GM18909 (cell line): ENCODE results near the gene TNS2.

Experiments
- ATAC-seq: cut with Tn5 transposase; IDR thresholded peaks from one replicate; pipeline ENCODE4 v1.9.1; 2021; ENCODE audit warnings: mild to moderate bottlenecking; ENCODE audit not compliant: unreplicated experiment, poor library complexity

The TNS2 gene

DNA sequence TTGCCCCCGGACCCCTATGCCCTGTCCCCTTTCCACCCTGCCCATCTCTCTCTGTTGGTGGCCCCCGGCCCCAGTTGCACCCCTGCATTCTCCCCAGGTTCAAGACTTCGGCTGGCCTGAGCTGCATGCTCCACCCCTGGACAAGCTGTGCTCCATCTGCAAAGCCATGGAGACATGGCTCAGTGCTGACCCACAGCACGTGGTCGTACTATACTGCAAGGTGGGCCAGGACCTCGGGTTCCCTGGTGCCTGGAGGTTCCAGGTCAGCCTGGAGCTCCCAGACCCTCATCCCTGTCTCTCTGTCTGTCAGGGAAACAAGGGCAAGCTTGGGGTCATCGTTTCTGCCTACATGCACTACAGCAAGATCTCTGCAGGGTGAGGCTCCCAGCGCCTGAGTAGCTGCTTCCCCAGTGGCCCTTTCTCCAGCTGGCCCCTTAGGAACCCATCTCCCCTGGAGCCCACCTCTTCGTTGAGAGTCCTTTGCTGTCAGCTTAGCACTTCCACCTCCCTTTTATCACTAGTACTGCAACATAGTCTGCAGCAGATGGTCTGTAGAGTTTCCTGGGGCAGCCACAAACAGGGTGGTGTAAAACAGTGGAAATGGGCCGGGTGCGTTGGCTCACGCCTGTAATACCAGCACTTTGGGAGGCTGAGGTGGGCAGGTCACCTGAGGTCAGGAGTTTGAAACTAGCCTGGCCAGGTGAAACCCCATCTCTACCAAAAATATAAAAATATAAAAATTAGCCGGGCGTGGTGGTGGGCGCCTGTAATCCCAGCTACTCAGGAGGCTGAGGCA lies 5.8 kb downstream of the TNS2 start:
- no peak for ATAC-seq

DNA sequence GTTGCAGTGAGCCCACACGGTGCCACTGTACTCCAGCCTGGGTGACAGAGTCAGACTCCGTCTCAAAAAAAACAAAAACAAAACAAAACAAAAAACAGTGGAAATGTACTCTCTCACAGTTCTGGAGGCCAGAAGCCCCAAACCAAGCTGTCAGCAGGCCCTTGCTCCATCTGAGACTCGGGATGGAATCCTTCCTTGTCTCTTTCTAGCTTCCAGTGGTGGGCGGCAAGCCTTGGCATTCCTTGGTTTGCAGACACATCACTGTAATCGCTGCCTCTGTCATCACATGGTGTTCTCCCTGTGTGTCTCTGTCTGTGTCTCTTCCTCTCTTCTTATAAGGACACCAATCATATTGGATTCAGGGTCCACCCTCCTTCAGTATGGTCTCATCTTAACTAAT lies 6.4 kb downstream of the TNS2 start:
- no peak for ATAC-seq

DNA sequence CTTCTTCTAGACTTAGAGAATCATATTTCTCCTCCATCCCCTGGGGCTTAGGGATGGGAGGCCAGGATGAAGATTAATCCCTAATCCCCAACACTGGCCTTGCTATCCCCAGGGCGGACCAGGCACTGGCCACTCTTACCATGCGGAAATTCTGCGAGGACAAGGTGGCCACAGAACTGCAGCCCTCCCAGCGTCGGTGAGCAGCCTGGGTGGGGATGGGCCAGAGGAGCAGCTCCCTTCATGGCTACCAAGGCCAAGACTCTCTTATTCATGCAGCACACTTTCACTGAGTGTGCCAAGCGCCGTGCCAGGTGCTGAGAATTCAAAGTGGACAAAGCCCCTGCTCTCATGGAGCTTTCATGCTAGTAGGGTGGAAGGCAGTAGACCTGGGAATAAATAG lies 7.0 kb downstream of the TNS2 start:
- ATAC-seq: no peak

DNA sequence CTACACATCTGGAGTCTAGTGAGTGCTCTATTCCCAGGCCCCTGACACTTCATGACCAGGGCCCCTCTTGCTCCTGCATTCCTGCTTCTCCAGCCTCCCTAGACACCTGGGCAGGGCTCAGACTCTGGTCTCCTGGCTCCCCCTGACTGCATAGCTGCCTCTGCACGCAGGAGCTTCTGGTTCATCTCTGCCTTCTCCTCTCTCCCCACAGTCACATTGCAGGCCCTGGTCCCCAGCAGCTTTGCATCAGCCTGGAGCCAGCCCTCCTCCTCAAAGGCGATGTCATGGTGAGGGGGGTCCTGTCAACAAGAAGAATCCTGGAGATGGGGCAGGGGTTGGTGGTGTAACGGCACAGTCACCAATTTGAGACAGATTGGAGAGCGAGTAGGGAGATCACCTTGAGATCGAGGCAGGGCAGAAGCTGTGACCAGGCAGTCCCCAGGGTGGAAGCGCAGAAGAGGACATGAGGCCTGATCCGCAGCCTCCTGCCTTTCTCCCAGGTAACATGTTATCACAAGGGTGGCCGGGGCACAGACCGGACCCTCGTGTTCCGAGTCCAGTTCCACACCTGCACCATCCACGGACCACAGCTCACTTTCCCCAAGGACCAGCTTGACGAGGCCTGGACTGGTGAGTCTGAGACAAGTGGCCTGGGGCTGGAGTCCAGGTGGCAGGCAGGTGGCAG lies 8.1 kb downstream of the TNS2 start:
- no peak for ATAC-seq

DNA sequence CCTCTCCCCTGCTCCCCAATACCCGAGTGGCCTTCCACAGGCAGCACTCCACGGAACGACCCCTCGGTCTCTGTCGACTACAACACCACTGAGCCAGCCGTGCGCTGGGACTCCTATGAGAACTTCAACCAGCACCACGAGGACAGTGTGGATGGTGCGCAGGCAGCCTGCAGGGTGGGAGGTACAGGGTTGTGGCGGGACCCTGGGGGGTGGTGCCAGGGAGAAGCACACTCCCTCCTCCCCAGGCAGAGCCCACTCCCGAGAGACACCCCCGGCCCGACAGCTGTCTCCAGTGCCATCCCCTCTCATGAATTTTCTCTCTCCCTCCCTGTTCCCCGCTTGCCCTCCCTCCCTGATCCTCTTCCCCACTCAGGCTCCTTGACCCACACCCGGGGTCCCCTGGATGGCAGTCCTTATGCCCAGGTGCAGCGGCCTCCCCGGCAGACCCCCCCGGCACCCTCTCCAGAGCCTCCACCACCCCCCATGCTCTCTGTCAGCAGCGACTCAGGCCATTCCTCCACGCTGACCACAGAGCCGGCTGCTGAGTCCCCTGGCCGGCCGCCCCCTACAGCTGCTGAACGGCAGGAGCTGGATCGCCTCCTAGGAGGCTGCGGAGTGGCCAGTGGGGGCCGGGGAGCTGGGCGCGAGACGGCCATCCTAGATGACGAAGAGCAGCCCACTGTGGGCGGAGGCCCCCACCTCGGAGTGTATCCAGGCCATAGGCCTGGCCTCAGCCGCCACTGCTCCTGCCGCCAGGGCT lies 9.0 kb downstream of the TNS2 start:
- ATAC-seq: no peak

DNA sequence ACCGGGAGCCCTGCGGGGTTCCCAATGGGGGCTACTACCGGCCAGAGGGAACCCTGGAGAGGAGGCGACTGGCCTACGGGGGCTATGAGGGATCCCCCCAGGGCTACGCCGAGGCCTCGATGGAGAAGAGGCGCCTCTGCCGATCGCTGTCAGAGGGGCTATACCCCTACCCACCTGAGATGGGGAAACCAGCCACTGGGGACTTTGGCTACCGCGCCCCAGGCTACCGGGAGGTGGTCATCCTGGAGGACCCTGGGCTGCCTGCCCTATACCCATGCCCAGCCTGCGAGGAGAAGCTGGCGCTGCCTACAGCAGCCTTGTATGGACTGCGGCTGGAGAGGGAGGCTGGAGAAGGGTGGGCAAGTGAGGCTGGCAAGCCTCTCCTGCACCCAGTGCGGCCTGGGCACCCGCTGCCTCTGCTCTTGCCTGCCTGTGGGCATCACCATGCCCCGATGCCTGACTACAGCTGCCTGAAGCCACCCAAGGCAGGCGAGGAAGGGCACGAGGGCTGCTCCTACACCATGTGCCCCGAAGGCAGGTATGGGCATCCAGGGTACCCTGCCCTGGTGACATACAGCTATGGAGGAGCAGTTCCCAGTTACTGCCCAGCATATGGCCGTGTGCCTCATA lies 9.7 kb downstream of the TNS2 start:
- ATAC-seq: no peak

DNA sequence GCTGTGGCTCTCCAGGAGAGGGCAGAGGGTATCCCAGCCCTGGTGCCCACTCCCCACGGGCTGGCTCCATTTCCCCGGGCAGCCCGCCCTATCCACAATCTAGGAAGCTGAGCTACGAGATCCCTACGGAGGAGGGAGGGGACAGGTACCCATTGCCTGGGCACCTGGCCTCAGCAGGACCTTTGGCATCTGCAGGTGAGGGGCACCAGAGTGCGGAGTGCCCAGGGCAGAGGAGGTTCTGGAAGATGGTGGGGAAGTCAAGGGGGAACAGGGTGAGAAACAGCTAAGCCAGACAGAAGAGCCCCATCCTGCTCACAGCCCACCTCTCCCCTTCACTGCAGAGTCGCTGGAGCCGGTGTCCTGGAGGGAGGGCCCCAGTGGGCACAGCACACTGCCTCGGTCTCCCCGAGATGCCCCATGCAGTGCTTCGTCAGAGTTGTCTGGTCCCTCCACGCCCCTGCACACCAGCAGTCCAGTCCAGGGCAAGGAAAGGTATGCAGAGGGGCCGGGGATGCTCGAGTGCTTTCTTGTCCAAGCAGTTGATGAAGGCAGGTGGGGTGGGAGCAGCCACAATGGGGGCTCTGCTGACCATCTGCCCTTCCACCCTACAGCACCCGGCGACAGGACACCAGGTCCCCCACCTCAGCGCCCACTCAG lies 10.3 kb downstream of the TNS2 start:
- no peak for ATAC-seq

DNA sequence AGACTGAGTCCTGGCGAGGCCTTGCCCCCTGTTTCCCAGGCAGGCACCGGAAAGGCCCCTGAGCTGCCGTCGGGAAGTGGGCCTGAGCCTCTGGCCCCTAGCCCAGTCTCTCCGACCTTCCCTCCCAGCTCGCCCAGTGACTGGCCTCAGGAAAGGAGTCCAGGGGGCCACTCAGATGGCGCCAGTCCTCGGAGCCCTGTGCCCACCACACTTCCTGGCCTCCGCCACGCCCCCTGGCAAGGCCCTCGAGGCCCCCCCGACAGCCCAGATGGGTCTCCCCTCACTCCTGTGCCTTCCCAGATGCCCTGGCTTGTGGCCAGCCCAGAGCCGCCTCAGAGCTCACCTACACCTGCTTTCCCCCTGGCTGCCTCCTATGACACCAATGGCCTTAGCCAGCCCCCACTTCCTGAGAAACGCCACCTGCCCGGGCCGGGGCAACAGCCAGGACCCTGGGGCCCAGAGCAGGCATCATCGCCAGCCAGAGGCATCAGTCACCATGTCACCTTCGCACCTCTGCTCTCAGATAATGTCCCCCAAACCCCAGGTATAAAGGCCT lies 10.9 kb downstream of the TNS2 start:
- ATAC-seq: no peak

DNA sequence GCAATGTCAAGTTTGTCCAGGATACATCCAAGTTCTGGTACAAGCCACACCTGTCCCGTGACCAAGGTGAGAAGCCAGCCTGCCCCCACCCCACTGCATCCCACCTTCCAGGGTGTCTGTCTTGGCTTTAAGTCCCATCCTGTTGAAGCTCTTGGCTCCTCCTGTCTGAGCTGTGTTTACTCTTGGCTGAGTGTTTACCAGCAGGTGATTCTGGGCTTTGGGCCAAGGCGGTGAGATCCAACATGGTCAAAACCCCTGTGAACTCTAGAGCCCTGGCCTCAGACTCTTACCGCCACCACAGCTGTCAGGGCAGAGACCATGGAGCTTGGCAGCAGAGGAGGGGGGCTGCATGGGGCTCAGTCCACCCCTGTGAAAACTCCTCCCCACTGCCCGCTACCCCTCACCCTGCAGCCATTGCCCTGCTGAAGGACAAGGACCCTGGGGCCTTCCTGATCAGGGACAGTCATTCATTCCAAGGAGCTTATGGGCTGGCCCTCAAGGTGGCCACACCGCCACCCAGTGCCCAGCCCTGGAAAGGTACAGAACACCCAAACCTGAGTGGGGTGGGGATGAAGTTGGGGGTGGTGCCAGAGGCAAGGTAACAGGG lies 11.6 kb downstream of the TNS2 start:
- ATAC-seq: no peak

DNA sequence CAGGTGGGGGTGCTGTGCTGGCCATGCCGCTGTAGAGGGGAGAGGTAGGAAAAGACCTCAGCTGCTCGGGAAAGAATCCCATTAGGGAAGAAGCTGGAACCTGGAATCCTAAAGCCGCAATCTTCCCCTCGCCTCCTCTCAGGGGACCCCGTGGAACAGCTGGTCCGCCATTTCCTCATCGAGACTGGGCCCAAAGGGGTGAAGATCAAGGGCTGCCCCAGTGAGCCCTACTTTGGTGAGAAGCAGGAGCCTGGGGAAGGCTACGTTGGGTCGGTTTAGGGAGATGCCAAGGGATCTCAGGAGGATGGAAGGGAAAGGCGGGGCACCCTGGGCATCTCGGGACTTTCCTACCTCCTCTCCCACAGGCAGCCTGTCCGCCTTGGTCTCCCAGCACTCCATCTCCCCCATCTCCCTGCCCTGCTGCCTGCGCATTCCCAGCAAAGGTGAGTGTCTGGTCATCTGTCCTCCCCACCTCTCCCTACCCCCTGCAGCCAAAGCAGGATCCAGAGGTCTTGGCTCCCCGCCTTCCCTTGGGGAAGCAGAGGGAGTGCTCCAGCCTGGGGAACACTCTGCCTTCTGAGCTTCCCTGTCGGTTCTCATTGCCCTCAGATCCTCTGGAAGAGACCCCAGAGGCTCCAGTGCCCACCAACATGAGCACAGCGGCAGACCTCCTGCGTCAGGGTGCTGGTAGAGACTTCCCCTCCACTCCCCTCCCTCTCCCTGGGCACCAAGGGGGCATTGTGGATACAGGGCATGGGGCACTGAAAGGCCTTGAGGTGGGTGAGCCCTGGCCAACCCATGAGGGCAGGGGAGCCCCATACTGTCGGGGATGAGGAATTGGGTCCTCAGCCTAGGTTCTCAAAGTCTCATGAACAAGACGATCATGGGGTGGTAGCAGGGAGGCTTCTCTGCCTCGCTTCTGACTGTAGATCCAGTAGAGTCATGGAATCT lies 12.4 kb downstream of the TNS2 start:
- ATAC-seq: no peak

DNA sequence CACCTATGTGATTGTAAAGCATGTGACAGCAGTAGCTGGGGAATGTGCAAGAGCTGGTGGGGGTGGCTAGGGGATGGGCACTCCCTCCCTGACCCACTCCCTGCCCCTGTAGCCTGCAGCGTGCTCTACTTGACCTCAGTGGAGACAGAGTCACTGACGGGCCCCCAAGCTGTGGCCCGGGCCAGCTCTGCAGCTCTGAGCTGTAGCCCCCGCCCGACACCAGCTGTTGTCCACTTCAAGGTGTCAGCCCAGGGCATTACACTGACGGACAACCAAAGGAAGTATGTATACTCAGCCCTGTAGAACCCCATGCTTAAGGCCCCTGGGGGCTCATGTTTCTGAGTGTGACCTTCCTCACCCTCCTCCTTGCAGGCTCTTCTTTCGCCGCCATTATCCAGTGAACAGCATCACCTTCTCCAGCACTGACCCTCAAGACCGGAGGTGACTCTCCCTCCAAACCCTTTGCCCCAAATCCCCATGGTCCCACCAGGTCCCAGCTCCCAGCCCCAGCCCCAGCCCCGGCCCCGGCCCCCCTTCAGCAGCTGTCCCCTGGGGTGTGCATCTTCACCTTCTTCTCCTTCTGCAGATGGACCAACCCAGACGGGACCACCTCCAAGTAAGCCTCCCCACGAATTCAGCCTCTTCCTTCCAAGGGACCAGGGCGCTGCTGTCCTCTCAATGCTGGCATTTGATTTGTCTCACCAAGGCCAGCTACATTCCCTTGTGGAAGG lies 13.3 kb downstream of the TNS2 start:
- ATAC-seq: no peak

DNA sequence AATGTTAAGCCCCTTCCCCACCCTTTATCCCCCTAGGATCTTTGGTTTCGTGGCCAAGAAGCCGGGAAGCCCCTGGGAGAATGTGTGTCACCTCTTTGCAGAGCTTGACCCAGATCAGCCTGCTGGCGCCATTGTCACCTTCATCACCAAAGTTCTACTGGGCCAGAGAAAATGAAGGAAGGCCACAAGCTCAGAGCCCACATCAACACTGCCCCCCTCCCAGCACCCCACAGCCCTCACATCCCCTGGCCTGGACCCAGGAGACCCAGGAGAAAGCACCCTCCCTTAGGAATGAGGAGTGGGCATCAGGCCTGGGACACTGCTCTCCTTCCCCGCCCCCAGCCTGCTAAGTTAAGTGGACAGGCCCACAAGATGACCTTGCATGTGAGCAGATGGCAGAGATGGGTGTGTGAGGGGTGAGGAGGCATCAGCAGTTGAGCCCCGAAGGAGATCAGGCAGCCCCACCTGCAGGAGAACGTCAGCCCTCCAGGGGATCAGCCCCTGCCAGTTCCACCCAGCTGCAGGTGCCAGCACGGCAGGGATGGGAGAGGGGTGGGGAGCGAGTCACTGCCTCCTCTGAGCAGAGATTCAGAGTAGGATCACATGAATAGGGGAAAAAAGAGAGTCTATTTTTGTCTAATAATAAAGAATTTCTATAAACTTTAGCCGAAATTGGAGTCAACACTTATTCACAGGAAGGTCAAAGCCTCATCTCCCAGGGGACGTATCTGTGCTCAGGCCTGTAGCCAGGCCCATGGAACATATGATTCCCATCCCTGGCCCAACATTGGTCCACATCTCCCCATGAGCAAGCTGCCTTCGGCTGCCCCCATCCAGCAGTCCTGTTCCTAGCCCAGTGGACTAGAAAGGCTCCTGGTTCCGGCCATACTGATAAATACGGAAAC lies 14.1 kb downstream of the TNS2 start:
- no peak for ATAC-seq

DNA sequence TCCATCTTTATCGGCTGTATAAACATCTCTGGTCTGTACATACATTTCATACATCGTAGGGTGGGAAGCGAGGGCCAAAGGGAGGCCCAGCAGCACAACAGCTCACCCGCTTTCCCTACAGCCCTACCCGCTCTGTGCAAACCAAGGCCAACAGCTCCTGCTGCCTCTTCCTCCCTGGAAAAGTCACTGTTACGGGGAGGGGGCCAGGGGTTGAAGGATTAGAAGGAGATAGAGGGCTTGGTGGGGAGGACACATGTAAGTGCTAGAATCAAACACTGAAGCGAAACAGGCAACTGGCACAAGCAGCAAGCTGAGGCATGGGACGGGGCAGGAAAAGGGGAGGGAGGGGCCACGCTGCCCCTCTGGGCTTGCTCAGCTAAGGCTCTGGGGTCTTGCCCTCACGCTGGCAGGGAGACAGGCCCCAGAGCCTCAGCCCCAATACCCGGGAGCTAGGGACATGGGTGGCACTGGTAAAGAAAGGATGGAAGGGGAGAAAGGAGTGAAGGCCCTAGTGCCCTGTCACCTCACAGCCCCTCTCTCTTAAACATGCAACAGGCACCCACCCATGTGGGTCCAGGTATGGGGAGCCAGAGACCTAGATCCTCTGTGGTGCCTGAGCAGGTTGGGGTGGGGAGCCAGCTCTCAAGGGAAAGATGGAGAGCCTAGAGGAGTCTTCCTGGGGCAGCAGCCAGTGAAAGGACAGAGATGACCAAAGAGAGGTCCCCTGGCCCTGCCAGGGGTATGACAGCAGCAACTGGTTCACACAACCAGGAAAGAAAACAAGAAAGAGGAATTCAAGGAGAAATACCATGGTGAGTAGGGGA lies 15.0 kb downstream of the TNS2 start:
- no peak for ATAC-seq

DNA sequence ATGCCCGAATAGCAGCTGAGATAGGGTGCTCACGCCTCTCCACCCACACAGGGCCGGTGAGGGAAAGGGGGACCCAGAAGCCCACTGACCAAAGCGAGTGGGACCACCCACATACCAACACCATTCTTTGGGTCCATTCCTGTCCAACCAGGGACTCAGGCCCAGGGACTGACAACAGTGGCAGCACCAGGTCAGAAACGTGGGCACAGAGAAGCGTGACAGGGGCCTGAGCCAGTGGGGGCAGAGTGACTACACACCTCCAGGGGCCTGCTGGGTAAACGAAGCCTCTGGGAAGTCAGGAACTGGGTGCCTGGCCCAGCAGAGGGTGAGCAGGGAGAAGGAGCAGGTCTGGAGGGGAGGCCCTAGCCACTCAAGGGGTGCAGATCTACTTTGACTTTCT lies 15.6 kb downstream of the TNS2 start:
- ATAC-seq: no peak

DNA sequence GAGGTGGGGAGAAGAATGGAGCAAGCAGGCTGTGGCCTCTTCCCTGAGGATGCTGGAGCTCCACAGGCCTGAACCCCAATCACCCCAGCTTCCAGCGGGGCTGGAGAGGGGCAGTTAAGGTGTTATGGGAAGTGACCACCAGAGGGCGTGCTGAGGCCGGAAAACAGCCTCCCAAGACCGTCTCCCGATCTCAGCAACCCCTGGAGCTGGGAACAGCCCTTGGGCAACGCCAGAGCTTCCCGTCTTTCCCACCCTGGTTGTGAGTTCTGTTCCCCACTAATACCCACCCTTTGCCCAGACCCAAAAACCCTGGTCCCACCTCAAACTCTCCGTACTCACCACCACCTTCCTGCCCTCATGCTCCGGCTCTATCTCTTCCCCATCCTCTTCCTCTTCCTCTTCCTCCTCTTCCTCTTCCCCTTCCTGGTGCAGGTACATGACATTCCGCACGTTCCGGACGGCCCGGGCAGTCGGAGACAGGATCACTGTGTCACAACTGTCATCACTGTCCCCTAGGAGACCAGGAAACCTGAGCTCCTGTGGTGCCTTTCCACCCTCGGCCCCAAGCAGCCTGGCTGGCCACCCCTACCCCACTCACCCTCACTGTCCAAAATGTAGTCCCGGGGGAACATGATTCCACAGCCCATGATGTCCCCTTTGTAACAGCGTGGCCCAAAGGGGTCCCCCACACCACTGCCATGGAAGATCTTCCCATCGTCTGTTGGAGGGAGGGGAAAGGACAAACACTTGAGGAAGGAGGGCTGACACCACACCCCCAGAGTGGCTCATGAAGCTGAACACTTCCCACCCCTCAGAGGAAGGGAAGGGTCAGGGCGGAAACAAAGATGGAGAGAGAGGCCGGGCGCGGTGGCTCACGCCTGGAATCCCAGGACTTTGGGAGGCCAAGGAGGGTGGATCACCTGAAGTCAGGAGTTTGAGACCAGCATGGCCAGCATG lies 16.4 kb downstream of the TNS2 start:
- no peak for ATAC-seq
